Measurements from ENCODE around the gene MED14. TPM values are rescaled to one million over a fixed set of nuclear protein-coding genes. Genes with fewer than 3 reads are reported as not detected.

MED14 gene
- total and polyA plus RNA-seq, 2 of the 8 experiments (the other 6 are each of a cell fraction or from before 2014, with no cell fraction given), result 79.7 to 117 TPM

DNA sequence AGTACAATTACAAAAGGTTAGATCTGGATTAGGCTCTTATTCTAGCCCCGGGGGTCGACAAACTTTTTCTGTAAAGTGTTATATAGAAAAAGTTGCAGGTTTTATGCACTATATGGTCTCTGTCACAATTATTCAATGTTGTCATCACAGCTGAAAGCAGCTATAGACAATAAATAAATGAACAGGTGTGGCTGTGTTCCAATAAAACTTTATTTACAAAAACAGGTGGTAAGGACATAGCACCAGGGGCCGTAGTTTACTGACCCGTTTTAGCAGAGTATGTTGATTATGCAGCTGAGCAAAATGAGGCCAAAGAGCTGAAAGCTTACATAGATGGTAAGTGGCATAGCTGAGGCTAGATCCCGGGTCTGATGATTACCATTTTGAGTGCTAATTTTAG is 75.0 kb downstream of the MED14 start:
- TF ChIP-seq CHD1 (IDR thresholded peaks at IDR 0.05; ENCODE audit: low read depth, low read length) (no peak), CBX5 (IDR thresholded peaks at IDR 0.05; ENCODE audit: low read depth, low read length) (no peak), GABPA (IDR thresholded peaks at IDR 0.05; ENCODE audit: borderline replicate concordance, insufficient read depth, low read length) (no peak)
- TF ChIP-seq, protein P1, sequence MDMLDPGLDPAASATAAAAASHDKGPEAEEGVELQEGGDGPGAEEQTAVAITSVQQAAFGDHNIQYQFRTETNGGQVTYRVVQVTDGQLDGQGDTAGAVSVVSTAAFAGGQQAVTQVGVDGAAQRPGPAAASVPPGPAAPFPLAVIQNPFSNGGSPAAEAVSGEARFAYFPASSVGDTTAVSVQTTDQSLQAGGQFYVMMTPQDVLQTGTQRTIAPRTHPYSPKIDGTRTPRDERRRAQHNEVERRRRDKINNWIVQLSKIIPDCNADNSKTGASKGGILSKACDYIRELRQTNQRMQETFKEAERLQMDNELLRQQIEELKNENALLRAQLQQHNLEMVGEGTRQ (IDR thresholded peaks at IDR 0.05; ENCODE audit: low read length), result no peak
- H3K27me3 ChIP-seq (replicated peaks in 1 of 4; ENCODE audit: control insufficient read depth in 3 of 4, extremely low read depth in 1 of 4, insufficient read depth in 3 of 4, low read length in 3 of 4), result no peaks in the 10 kb centered on the region
- CTCF ChIA-PET (ENCODE audit: partially characterized antibody), result no interaction called here
- H3K27ac ChIP-seq (ENCODE audit: low read depth, low read length), result no peak overlapping the region
- no peaks in the 10 kb centered on the region for H3K79me2 ChIP-seq (ENCODE audit: control insufficient read depth in 1 of 2, insufficient read depth in 2 of 2, low read length in 2 of 2)
- no peak overlapping the region for H4K91ac ChIP-seq (replicated peaks; ENCODE audit: insufficient read length, low read length)
- no peak overlapping the region for H3K23ac ChIP-seq (ENCODE audit: insufficient read length)
- FAIRE-seq (no peak), DNase-seq (ENCODE audit: low read depth in 1 of 2, low spot score in 2 of 2) (no peak)
- no peak overlapping the region for H3K14ac ChIP-seq (ENCODE audit: insufficient read length)
- no peak overlapping the region for H3K56ac ChIP-seq (replicated peaks; ENCODE audit: insufficient read length, low read depth, low read length)
- H3K9me3 ChIP-seq (ENCODE audit: insufficient read depth in 2 of 2, low read depth in 1 of 2, low read length in 1 of 2), result no peaks in the 10 kb centered on the region
- H2BK20ac ChIP-seq (ENCODE audit: low read length), result no peak overlapping the region
- H2BK120ac ChIP-seq (replicated peaks; ENCODE audit: low read depth, low read length), result no peak overlapping the region
- no peak overlapping the region for H2BK5ac ChIP-seq (ENCODE audit: low read depth, low read length)
- H3K18ac ChIP-seq (ENCODE audit: extremely low read depth, low read length), result no peak overlapping the region
- H2BK15ac ChIP-seq (ENCODE audit: low read length), result no peak overlapping the region
- no peak overlapping the region for H4K5ac ChIP-seq (ENCODE audit: insufficient read length, low read depth, low read length)
- H3K4me3 ChIP-seq (ENCODE audit: extremely low read depth in 1 of 4, insufficient read depth in 2 of 4, low read depth in 3 of 4, low read length in 4 of 4), result no peak overlapping the region
- no peak overlapping the region for H2AFZ ChIP-seq (ENCODE audit: low read length)
- H3K36me3 ChIP-seq (ENCODE audit: control insufficient read depth in 2 of 4, insufficient read depth in 4 of 4, low read length in 3 of 4), result peaks cover 10 to 89% (median 44%) of the 10 kb centered on the region in 4 experiments; a peak in 7 of 8 replicates
- no peak overlapping the region for H2BK12ac ChIP-seq (ENCODE audit: low read depth, low read length)
- H4K8ac ChIP-seq (ENCODE audit: extremely low read depth, insufficient read depth, low read length), result no peak overlapping the region
- no peaks in the 10 kb centered on the region for H3K79me1 ChIP-seq (ENCODE audit: low read depth, low read length)
- POLR2A ChIA-PET (ENCODE audit: partially characterized antibody), result no interaction called here
- WGBS, 2 experiments (ENCODE audit: extremely low coverage in 1 of 2, insufficient coverage in 1 of 2, insufficient read length in 1 of 2, insufficient replicate concordance in 2 of 2, low coverage in 1 of 2, low lambda C conversion rate in 2 of 2, missing lambda C conversion rate in 1 of 2), result 94% methylated on average over 5 of the region's 5 CpGs; no CpG with 5 or more reads in 1 of the 2 experiments
- H4K20me1 ChIP-seq (replicated peaks in 1 of 2; ENCODE audit: control insufficient read depth in 1 of 2, insufficient read depth in 2 of 2, low read length in 2 of 2), result no peaks in the 10 kb centered on the region
- H3K23me2 ChIP-seq (ENCODE audit: low read depth, low read length), result no peaks in the 10 kb centered on the region
- H3K4ac ChIP-seq (replicated peaks; ENCODE audit: insufficient read length, low read depth, low read length), result no peak overlapping the region
- H3K4me1 ChIP-seq (replicated peaks in 1 of 4; ENCODE audit: control insufficient read depth in 3 of 4, insufficient read depth in 4 of 4, low read length in 3 of 4), result no peaks in the 10 kb centered on the region
- H3K4me2 ChIP-seq (ENCODE audit: insufficient read depth in 1 of 2, low read depth in 2 of 2, low read length in 2 of 2), result no peak overlapping the region
- no peak overlapping the region for H3K9ac ChIP-seq (replicated peaks in 1 of 4; ENCODE audit: extremely low read depth in 1 of 4, low read depth in 3 of 4, low read length in 3 of 4)
- H2AK5ac ChIP-seq (ENCODE audit: low read depth, low read length), result no peak overlapping the region
